SH-SY5Y (cell line): ENCODE results near the gene MTRF1L.
A peak's percentile ranks its signal among the peaks of the same experiment; 100 is the strongest.

Source experiments
- GATA2 ChIP-seq: IDR thresholded peaks from 2 replicates; pipeline ENCODE4 v1.6.1; 2011; ENCODE audit warnings: mild to moderate bottlenecking, low read depth, low read length
- GATA3 ChIP-seq: IDR thresholded peaks from 2 replicates; pipeline ENCODE4 v1.6.1; 2011; ENCODE audit warnings: low read depth, mild to moderate bottlenecking, low read length, moderate library complexity

The MTRF1L gene, protein sequence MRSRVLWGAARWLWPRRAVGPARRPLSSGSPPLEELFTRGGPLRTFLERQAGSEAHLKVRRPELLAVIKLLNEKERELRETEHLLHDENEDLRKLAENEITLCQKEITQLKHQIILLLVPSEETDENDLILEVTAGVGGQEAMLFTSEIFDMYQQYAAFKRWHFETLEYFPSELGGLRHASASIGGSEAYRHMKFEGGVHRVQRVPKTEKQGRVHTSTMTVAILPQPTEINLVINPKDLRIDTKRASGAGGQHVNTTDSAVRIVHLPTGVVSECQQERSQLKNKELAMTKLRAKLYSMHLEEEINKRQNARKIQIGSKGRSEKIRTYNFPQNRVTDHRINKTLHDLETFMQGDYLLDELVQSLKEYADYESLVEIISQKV

DNA sequence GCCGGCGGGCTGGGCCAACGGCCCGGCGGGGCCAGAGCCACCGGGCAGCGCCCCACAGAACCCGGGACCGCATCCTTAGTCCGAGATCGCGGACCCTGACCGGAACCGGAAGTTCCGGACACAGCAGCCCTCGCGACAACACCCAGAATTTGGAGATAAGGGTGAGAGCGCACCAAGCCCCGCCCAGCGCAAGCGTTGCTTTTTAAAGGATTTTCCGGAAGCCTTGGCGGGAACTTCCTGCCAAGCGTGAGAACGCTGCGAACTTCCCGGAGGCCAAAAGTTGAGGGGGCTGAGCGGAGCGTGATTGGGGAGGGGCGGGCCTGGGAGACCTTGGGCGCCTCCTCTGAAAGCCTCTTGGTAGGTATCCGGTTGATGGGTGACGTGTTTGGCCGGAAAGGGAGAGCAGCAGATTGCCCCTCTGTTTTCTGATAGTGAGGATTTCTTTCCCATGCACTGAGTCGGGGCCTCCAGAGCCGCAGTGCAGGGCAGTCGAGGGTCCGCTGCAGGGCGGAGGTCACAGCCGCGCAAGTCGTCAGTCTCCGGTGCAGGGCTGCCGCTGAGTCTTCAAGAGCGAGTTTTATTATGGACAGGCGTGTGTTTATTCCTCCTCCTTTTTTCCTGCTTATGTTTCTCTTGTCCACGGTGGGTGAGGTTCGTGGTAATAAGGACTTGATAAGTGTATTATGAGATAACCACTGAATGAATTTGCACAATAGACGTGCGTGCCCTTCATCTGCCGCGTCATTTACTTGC lies at the start of gene MTRF1L:
Gene MTRF1L (minus strand): TSS at position 97 of the 753 bp plus-strand sequence. CDS start 24 bp downstream, at position 73.
- TF ChIP-seq GATA3 (no peak), GATA2 (peak; percentile 84)

DNA sequence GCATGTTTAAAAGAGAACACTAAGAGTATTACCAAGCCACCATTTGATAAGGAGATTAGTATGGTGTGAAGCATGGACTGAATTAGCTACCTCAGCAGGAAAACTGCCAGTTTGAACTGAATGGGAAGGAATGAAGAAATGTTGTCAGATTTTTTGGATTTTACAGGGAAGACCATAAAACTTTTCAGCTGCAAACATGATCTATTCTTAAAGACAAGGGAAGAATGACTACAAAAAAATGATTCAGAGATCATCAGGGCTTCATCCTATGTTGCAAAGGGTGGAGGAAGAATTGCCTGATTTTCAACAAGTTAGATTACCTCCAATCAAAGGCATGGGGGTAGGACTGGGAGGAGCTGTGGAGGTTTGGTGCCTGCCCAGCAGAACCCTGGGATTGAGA lies 49.3 kb upstream of the MTRF1L start:
- TF ChIP-seq GATA3, result no peak
- TF ChIP-seq GATA2, result no peak

DNA sequence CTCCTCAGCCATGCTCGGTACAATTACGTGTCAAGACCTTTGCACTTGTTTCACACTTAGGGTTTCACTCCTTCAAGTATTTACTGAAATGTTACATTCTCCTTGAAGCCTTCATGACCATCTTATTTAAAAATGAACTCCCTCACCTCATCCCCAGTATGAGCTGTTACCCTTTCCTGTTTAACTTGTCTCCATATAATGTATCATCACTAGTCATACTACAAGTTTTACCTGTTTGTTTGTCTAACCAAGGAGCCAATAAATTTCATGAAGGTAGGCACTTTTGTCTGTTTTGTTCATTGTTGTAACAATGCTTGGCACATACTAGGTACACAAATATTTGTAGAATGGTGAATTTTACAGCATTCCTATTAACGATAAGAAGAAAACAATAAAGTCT lies 46.1 kb upstream of the MTRF1L start:
- TF ChIP-seq GATA2, result no peak
- no peak for TF ChIP-seq GATA3

DNA sequence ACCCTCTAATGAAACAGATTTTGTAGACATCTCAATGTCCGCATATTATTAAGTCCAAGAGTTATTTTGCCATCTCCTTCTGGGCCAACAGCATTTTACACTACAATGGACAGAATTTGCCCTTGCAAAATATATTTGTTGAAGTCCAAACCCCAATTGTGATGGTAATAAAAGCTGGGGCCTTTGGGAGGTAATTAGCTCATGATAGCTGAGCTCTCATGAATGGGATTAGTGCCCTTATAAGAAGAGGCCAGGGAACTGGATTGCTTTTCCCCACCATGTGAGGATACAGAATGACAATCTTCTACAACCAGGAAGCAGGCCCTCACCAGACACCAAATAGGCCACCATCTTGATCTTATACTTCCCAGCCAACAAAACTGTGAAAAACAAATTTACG lies 44.9 kb upstream of the MTRF1L start:
- TF ChIP-seq GATA2 (no peak), GATA3 (no peak)

DNA sequence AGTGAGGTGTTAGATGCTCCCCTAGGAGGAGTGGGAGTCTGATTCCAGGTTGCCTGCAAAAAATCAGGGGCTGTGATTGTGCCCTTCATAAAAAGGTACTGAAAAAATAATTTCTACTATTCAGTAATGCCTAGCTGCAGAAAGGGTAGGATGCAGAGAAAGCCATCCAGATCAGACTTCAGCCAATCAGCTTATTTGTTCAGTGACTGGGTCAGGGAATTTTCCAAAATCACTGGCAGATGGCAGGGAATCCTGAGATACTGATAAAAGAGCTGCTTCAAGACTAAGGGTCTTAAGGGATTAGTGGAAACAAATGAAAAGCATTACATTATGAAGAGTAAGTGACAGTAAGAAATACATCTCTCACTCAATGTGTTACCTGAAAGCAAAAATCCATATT lies 42.8 kb upstream of the MTRF1L start:
- TF ChIP-seq GATA3 (no peak), GATA2 (no peak)

DNA sequence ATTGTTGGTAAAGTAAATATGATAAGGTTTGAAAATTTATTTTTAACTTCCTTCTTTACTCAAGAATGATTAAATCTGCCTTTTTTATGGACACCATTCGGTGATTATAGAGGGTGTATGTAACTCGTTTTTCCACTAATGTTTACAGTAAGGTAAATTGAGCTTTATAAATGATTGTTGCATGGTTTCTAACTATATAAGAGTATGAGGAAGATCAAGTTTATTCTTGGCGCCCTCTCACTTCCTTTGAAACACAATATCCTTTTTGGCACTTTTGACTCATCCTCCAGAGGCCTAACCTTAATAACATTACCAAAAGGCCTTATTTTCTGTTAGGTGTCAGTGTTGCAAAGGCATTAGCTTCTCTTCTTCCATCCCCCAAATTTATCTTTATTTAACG lies 41.8 kb upstream of the MTRF1L start:
- TF ChIP-seq GATA2, result no peak
- no peak for TF ChIP-seq GATA3

DNA sequence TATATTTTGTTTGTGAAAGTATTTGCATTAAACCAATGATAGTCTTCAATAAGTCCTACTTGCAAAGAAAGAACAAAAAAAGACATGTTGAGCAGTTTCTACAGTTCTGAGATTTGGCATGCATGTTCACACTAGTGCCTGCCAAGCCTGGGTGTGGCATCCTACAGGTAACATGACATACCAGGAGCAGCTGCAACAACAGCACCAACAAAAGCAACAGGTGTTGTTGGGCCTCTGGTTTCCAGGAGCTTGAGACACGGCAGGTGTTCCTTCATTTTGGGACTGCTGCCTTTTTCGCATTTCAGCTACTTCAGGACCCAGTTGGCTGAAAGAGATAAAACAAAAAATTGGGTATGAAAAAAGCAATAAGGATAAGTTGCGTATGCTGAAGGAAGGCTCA lies 41.2 kb upstream of the MTRF1L start:
- TF ChIP-seq GATA2, result no peak
- TF ChIP-seq GATA3, result no peak

DNA sequence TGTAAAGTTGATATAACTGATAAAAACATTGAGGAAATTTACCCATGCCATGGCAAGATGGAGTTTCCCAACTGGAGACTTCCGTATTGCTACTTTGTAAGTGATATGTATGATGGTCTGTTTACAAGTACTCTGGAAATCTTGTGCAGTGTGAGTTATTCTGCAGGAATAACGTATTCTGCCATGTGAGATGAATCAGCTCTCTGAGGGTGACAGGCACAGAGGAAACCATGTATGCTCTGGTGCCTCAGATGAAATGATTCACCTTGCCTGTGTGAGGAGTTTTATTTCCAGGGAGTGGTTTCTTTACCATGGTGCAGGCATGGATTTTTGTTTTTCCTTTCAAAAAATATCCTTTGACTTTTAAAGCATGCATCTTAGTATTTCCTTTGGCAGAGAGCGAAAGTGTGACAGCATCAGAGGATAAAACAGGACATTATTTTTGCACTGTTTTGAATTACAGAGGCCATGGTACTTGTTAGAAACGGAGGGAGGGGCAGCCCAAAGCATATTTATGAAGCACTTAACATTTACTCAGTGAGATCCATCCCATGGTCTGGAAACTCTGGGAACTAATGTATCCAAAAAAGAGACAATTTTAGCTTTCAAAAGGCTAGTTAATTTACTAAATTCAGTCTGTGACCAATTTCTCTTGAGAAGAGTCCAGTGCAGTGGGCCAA lies 36.0 kb upstream of the MTRF1L start:
- TF ChIP-seq GATA3, result no peak
- no peak for TF ChIP-seq GATA2

DNA sequence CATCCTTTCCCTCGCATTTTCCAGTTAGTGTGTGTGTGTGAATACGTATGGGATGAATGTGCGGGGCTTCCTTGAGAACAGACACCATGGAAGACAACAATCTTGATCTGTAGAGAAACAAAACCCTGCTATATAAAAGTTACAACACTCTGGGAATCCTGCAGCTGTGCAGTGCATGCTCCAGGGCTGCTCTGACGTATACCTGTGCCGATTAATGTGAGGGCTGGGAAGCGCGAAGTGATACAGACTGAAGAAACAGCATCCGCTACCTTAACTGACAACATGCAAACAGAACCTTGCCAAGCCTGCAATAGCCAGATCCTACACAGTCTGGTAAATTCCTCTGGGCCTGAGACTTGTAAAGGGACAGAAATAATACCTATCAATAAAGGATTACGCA lies 31.6 kb upstream of the MTRF1L start:
- TF ChIP-seq GATA2, result no peak
- no peak for TF ChIP-seq GATA3

DNA sequence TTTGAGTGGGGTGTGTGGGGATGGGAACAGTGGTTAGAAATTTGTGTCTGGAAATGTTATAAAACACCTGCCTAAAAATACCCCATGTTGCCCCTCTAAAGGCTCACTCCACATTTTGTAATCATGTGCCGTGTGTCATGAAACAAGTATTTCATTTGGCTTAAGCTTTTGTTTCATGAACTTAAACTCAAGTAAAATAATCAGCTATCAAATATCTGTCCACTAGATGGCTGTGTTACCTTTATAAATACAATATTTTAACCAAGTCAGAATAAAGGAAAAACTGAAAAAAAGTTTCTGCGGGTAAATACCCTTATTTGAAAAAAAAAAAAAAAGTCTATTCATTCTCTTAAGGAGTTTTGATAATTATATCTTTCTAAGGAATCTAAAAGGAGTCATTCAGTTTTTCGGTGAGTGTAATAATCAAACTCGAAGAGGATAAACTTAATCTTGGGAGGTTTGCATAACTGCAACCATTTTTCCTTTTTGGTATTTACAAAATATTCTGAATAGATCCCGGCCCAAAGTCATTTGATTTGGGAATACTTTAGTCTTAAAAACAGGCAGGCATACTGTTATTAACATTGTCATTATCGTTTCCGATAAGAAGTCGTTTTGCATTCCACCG lies 29.9 kb upstream of the MTRF1L start:
- TF ChIP-seq GATA3 (no peak), GATA2 (no peak)

DNA sequence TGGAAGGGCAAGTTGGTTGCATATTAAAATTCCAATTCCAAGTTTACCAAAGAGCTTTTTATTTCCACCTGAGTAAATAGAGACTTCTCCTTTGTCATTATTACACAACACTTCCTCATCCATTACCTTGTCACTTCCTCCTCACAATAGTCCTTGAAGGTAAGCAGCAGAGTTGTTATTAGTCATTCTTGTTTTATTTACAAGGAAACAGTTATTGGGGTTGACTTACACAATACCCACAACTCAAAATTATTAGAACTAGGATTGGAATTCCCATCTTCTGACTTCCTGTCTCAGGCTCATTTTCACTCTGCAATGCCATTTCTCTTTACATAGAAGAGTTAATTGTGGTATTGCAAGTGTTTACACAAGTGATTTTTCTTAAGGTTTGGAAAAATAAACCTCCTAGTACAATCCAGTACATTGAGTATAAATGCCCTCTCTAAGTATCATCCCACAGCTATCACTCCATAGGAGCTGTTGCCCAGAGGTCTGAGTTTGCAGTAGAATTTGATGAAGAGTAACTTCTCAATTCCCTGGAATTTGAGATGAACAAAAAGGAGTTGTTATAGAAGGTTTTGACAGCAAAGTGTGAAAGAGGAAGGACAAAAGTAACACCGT lies 28.9 kb upstream of the MTRF1L start:
- TF ChIP-seq GATA3 (no peak), GATA2 (no peak)

DNA sequence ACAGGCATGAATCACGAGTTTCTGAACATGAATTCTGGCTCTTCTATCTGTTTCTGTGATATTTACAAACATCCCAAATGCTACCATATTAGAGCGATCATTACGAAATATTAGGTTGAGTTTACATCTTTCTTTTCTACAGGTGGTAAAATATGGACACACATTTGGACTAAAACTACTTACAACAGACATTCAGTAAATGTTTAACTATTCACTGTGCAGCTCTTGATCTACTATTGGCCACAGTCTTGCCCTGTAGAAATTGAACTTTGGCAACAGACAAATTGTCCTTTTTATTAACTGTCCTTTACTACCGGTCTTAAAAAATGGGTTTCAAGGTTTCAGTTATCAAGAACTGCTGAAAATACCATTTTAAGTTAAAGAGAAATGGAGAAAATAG lies 26.5 kb upstream of the MTRF1L start:
- no peak for TF ChIP-seq GATA3
- no peak for TF ChIP-seq GATA2

DNA sequence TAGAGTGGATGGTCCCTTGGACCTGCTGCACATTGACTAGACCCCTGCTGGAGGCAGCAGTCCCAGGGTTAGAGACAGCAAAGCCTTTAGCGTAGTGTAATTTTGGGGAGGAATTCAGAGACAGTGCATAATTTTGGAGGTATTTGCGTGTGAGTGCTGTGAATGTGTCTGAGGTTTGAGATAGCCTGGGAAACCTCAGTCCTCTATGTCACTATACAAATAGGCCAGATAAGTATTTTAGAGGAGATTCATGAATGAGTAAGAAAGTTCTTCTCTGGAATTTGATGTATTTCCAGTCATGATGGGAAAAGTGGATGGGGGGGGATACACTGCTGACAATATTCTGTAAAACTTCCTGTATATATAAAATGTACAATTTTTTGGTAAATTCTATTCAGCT lies 25.8 kb upstream of the MTRF1L start:
- TF ChIP-seq GATA2, result no peak
- no peak for TF ChIP-seq GATA3

DNA sequence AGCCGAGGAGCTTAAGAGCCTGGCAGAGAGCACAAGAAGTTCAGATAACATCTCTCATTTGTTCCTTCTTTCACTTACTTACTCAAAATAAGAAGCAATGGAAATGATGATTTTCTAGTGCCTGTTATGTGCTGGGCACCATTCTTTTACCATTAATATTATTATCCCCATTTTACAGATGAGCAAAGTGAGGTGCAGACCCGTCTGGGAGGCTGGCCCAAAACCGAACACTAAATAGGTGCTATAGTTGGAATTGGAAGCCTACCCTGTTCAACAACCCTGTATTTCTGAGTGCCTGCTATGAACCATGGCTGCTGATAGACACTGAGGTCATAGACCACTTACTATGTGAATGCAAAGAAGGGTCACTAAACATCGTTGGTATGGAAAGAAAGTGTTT lies 25.0 kb upstream of the MTRF1L start:
- no peak for TF ChIP-seq GATA3
- TF ChIP-seq GATA2, result no peak

DNA sequence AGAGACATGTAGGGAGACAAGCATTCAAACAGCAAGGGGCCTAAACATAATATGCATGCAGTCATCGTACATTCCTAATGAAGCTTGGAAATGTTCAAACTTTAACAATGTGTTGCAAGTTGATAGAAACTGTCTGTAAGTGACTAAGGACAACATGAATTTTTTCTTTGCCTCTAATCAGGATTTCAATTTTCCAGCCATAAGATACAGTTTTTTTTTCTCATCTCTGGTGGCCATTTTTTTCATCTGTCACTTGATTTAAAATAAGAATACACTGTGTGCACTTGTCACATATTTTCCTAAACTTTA lies 22.2 kb upstream of the MTRF1L start:
- TF ChIP-seq GATA2, result no peak
- no peak for TF ChIP-seq GATA3
